KG1 (cell line): ENCODE results near the gene ANKRD13C.
A peak's percentile ranks its signal among the peaks of the same experiment; 100 is the strongest.
"Not testable (repeated sequence)": the region's sequence is repeated elsewhere in the genome, so short reads cannot be mapped to it uniquely, and the experiment has no call there.

Source experiments
- DNase-seq: peaks from one replicate; lab custom pipeline; 2025; lab: John Stamatoyannopoulos, UW

ANKRD13C gene

GRCh38 chr1:70354332-70355110, at the start of gene ANKRD13C:
ANKRD13C (minus strand) TSS chr1:70354722; CDS start chr1:70354408, 314 bp downstream.
- DNase-seq = peak; percentile 90

DNA sequence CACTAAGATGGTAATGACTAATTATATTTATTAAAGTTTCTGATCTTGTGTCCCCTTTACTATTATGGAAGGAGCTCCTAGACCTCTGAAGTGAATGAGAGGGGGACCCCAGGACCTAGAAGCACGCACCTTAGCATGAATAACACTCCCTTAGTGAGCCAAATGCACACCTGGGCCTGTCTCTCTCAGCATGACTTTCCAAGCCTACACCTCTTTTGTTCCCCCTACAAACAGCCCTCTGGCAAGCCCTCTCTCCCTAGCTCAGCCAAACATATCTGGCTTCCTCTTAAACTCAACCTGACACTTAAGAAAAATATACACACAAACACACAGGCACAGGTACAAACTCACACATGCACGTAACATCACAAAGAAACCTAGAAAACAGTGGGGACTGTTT, 49.2 kb upstream of the ANKRD13C start:
- no peak for DNase-seq

GRCh38 chr1:70401974-70402373, 47.5 kb upstream of the ANKRD13C start:
- no peak for DNase-seq

DNA sequence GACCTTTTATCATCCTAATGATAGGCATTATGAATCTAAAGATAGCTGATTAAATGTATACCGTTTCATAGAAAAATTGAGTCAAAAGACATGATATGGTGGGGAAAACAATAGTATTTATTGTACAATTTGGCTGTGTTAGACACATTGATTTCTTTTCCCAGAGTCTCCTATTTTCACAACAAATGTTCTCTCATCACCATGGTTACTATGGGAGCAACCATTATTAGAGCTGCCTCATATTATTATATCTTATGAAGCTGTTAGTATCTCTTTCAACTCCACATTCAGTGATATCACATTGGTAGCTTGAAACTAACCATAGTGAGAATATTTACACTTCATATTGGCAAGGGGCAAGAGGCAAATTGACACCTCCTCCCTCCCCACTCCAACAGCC, 45.8 kb upstream of the ANKRD13C start:
- no peak for DNase-seq

- no peak for DNase-seq
These were observed 42.5 kb upstream of the ANKRD13C start for GRCh38 chr1:70397013-70397412.

- no peak for DNase-seq
These were observed 42.1 kb upstream of the ANKRD13C start for GRCh38 chr1:70396607-70397006.

DNA sequence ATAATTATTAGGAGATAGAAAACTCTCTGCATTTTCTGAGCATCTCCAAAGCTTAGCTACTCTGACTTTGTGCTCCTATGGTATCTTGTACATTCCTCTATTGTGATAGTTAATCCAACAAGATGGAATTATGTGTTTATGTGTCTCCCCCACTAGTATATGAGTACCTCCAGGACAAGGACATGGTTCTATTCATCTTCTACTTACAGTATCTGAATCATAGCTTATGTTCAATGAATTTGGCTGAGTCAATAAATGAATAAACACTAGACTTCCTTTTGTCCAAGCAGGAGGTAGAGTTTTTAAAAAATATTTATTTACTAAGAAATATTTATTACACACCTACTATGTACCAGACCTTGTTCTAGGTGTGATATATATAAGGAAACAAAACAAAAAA, 38.1 kb upstream of the ANKRD13C start:
- DNase-seq = no peak

GRCh38 chr1:70387507-70387906, 33.0 kb upstream of the ANKRD13C start:
- DNase-seq = no peak

DNA sequence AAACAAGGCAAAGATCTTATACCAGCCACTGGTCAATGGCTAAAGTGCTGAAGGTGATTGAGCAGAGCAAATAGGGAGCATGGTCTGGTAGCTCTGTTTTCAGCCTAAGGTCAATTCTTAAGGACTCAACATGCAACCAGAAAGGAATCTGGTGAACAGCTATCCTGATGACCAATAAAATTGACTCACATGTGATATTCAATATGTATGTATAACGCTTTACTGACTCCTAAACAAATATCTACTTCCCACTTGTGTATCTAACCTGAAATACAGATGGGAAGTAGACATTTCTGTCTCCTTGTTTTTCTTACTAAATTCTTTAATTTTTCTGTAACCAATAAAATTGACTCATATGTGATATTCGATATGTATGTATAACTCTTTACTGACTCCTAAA, 31.6 kb upstream of the ANKRD13C start:
- no peak for DNase-seq

- no peak for DNase-seq
These were observed 31.0 kb upstream of the ANKRD13C start for GRCh38 chr1:70385477-70385876.

- DNase-seq = no peak
These were observed 30.0 kb upstream of the ANKRD13C start for GRCh38 chr1:70384542-70384941.

DNA sequence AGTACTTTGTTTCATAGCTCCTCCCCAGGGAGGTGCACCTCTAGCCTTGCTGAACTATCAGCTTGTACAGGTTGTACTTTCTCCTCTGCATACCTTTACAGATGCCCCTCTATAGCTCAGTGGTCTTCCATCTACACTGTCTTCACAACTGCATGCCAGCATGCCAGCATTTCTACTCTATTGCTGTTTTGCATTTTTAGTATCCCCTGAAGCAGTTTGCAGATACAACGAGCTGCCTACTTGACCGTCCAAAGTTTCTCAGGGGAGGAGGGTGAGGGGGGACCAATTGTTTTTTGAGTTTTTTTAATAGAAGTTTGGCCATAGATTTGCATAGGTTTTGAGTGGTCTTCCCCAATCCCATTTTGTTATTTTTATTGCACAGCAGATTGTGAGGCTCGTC, 29.0 kb upstream of the ANKRD13C start:
- no peak for DNase-seq

GRCh38 chr1:70382682-70383081, 28.2 kb upstream of the ANKRD13C start:
- DNase-seq = no peak

GRCh38 chr1:70376196-70376595, 21.7 kb upstream of the ANKRD13C start:
- DNase-seq = no peak

GRCh38 chr1:70373580-70373979, 19.1 kb upstream of the ANKRD13C start:
- DNase-seq = not testable (repeated sequence)

DNA sequence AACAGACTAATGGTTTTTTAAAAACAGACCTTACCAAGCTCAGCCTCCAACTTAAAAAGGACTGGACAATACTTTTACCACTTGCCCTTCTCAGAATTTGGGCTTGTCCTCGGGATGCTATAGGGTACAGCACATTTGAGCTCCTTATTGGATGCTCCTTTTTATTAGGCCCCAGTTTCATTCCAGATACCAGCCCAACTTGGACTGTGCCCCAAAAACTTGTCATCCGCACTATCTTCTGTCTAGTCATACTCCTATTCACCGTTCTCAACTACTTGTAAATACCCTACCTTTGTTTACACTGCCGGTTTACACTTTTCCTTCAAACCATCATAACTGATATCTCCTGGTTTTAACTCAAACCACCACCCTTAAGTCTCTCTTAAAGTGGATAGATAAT, 17.9 kb upstream of the ANKRD13C start:
- no peak for DNase-seq

- not testable (repeated sequence) for DNase-seq
These were observed 17.1 kb upstream of the ANKRD13C start for GRCh38 chr1:70371586-70371985.

GRCh38 chr1:70367397-70367796, 12.9 kb upstream of the ANKRD13C start:
- DNase-seq = not testable (repeated sequence)

DNA sequence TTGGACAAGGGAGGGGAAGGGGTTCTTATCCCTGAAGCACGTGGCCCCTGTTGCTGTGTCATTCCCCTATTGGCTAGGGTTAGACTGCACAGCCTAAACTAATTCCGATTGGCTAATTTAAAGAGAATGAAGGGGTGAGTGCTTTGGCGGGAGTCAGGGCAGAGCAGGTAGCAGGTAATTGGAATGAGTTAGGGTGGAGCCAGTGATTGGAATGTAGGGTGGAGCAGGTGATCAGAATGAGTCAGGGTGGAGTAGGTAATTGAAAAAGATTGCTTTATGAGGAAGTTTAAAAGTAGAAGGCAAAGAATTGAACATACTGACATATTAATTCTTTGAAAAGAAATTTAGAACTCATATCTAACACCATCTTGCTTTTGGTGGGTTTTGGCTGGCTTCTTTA, 12.5 kb upstream of the ANKRD13C start:
- not testable (repeated sequence) for DNase-seq

- DNase-seq = not testable (repeated sequence)
These were observed 12.0 kb upstream of the ANKRD13C start for GRCh38 chr1:70366425-70366952.

GRCh38 chr1:70364439-70364838, 9.9 kb upstream of the ANKRD13C start:
- no peak for DNase-seq

GRCh38 chr1:70361727-70362398, 7.3 kb upstream of the ANKRD13C start:
- no peak for DNase-seq

GRCh38 chr1:70360321-70360720, 5.8 kb upstream of the ANKRD13C start:
- DNase-seq = no peak
